Fibroblast of lung (primary cell): ENCODE results near the gene RGL2. TPM values are rescaled to one million over a fixed set of nuclear protein-coding genes. Genes with fewer than 3 reads are reported as not detected.

Source experiments
- DNase-seq, 2 donors: peaks; one replicate each; pipeline versions ENCODE4 v3.0.0 to v3.0.0-alpha.2; 2010; ENCODE audit warnings: low read depth in 2 of 2
- H2AFZ ChIP-seq: 2 replicates; pipeline ENCODE4 v1.5.1; 2012; ENCODE audit warnings: low read length, control low read depth, inconsistent platforms
- H3K27ac ChIP-seq: 2 replicates; pipeline ENCODE4 v1.5.1; 2011; ENCODE audit warnings: low read length, control low read depth; ENCODE audit not compliant: insufficient read depth
- H3K27me3 ChIP-seq: 2 replicates; pipeline ENCODE4 v1.5.1; 2011; ENCODE audit warnings: mild to moderate bottlenecking, low read length; ENCODE audit not compliant: control insufficient read depth, insufficient read depth
- H3K36me3 ChIP-seq: 2 replicates; pipeline ENCODE4 v1.5.1; 2011; ENCODE audit warnings: low read length; ENCODE audit not compliant: control insufficient read depth, insufficient read depth
- H3K4me1 ChIP-seq: 2 replicates; pipeline ENCODE4 v1.5.1; 2011; ENCODE audit warnings: low read length; ENCODE audit not compliant: control insufficient read depth, insufficient read depth; ENCODE audit errors: extremely low read depth
- H3K4me2 ChIP-seq: 2 replicates; pipeline ENCODE4 v1.5.1; 2011; ENCODE audit warnings: low read length, control low read depth; ENCODE audit not compliant: insufficient read depth; ENCODE audit errors: extremely low read depth
- H3K4me3 ChIP-seq, 4 experiments: fragments of 200-600 bp in 1 of 4; sonication (generic) in 1 of 4; replicated peaks in 1 of 4; 2 replicates each; pipeline ENCODE4 v1.5.1; 2011 to 2016; ENCODE audit warnings: low read length in 4 of 4, low read depth in 3 of 4, mild to moderate bottlenecking in 3 of 4, control low read depth in 2 of 4, inconsistent platforms in 1 of 4, mixed read lengths in 1 of 4; ENCODE audit not compliant: insufficient read depth in 1 of 4; ENCODE audit errors: control extremely low read depth in 1 of 4
- H3K79me2 ChIP-seq: 2 replicates; pipeline ENCODE4 v1.5.1; 2012; ENCODE audit warnings: mild to moderate bottlenecking, low read length, inconsistent platforms; ENCODE audit not compliant: control insufficient read depth, insufficient read depth
- H3K9ac ChIP-seq: 2 replicates; pipeline ENCODE4 v1.5.1; 2011; ENCODE audit warnings: mild to moderate bottlenecking, low read length, control low read depth; ENCODE audit not compliant: insufficient read depth
- H3K9me3 ChIP-seq: 2 replicates; pipeline ENCODE4 v1.5.1; 2012; ENCODE audit warnings: low read depth, low read length; ENCODE audit not compliant: control insufficient read depth, insufficient read depth
- H4K20me1 ChIP-seq: 2 replicates; pipeline ENCODE4 v1.5.1; 2011; ENCODE audit warnings: low read length; ENCODE audit not compliant: control insufficient read depth, insufficient read depth; ENCODE audit errors: extremely low read depth
- CTCF ChIP-seq, 2 donors: IDR thresholded peaks in 1 of 2; conservative IDR thresholded peaks in 1 of 2; 1 replicate in 1 of 2; 2 replicates in 1 of 2; pipeline ENCODE4 v1.5.1; 2011 to 2012; ENCODE audit warnings: low read length in 2 of 2, control low read depth in 1 of 2, inconsistent platforms in 1 of 2, low read depth in 1 of 2, mild to moderate bottlenecking in 1 of 2
- EZH2 ChIP-seq: IDR thresholded peaks from 2 replicates; pipeline ENCODE4 v1.5.1; 2012; ENCODE audit warnings: low read length, control low read depth, mild to moderate bottlenecking; ENCODE audit errors: missing control alignments
- polyA plus RNA-seq, 2 donors: library from polyadenylated mRNA; depleted of rRNA in 1 of 2; stranded (reverse) in 1 of 2; unstranded in 1 of 2; fragments of >200 nt; gene quantifications; 2 replicates each; pipeline ENCODE4 v1.2.1, GENCODE V29; 2011 to 2012; ENCODE audit warnings: missing spikeins in 1 of 2
- total RNA-seq: library from RNA; depleted of rRNA; stranded (reverse); fragments of >200 nt; gene quantifications from 2 replicates; pipeline ENCODE4 v1.2.1, GENCODE V29; 2014

Gene RGL2
- total and polyA plus RNA-seq, 2 donors (not counting 1 experiment from before 2014, with no cell fraction given) = 17.4 to 22.8 TPM

GRCh38 chr6:33333666-33334065 lies 34.9 kb upstream of the RGL2 start:
- no peaks in the 10 kb centered on the region for H3K36me3 ChIP-seq
- TF ChIP-seq EZH2 (no peak), CTCF (conservative IDR thresholded peaks at IDR 0.05 in 1 of 2, IDR thresholded peaks at IDR 0.05 in 1 of 2; ENCODE audit: low read depth in 1 of 2, low read length in 2 of 2) (no peak)
- H3K4me2 ChIP-seq = no peak overlapping the region
- no peak overlapping the region for H3K4me3 ChIP-seq
- no peaks in the 10 kb centered on the region for H3K27me3 ChIP-seq
- no peak overlapping the region for H3K9ac ChIP-seq
- DNase-seq = no peak
- H3K79me2 ChIP-seq = no peaks in the 10 kb centered on the region
- no peaks in the 10 kb centered on the region for H4K20me1 ChIP-seq
- no peaks in the 10 kb centered on the region for H3K4me1 ChIP-seq
- no peak overlapping the region for H2AFZ ChIP-seq
- H3K27ac ChIP-seq = no peak overlapping the region
- no peaks in the 10 kb centered on the region for H3K9me3 ChIP-seq

- H3K36me3 ChIP-seq = no peaks in the 10 kb centered on the region
- H3K4me2 ChIP-seq = no peak overlapping the region
- no peak overlapping the region for H2AFZ ChIP-seq
- DNase-seq = no peak
- H3K79me2 ChIP-seq = no peaks in the 10 kb centered on the region
- no peak overlapping the region for H3K9ac ChIP-seq
- no peaks in the 10 kb centered on the region for H3K4me1 ChIP-seq
- no peak overlapping the region for H3K27ac ChIP-seq
- TF ChIP-seq EZH2 (no peak), CTCF (conservative IDR thresholded peaks at IDR 0.05 in 1 of 2, IDR thresholded peaks at IDR 0.05 in 1 of 2; ENCODE audit: low read depth in 1 of 2, low read length in 2 of 2) (no peak)
- H4K20me1 ChIP-seq = no peaks in the 10 kb centered on the region
- H3K27me3 ChIP-seq = no peaks in the 10 kb centered on the region
- H3K4me3 ChIP-seq = no peak overlapping the region
- H3K9me3 ChIP-seq = no peaks in the 10 kb centered on the region
Measured at GRCh38 chr6:33330736-33331135, 32.0 kb upstream of the RGL2 start.

- H3K4me1 ChIP-seq = no peaks in the 10 kb centered on the region
- H3K4me2 ChIP-seq = no peak overlapping the region
- H3K9me3 ChIP-seq = no peaks in the 10 kb centered on the region
- no peak overlapping the region for H3K9ac ChIP-seq
- no peak for TF ChIP-seq CTCF (conservative IDR thresholded peaks at IDR 0.05 in 1 of 2, IDR thresholded peaks at IDR 0.05 in 1 of 2; ENCODE audit: low read depth in 1 of 2, low read length in 2 of 2)
- no peak for TF ChIP-seq EZH2
- DNase-seq = no peak
- H3K27me3 ChIP-seq = no peaks in the 10 kb centered on the region
- no peaks in the 10 kb centered on the region for H4K20me1 ChIP-seq
- H2AFZ ChIP-seq = no peak overlapping the region
- H3K4me3 ChIP-seq = no peak overlapping the region
- no peak overlapping the region for H3K27ac ChIP-seq
- no peaks in the 10 kb centered on the region for H3K36me3 ChIP-seq
- no peaks in the 10 kb centered on the region for H3K79me2 ChIP-seq
Measured at GRCh38 chr6:33329058-33329457, 30.3 kb upstream of the RGL2 start.
